Mesenchymal stem cell (in vitro differentiated cells and primary cell): ENCODE results near the gene CRY2.

Experiments
- DNase-seq: peaks from one replicate; pipeline ENCODE4 v3.0.0-alpha.2; 2013
- H2AFZ ChIP-seq: one replicate; pipeline ENCODE4 v1.6.1; 2013; ENCODE audit warnings: low read depth, mild to moderate bottlenecking, control low read depth, inconsistent platforms, low read length, moderate library complexity
- H2AK5ac ChIP-seq: 2 replicates; pipeline ENCODE4 v1.6.1; 2013; ENCODE audit warnings: low read length, moderate library complexity, mild to moderate bottlenecking, inconsistent platforms; ENCODE audit not compliant: severe bottlenecking
- H2BK120ac ChIP-seq: one replicate; pipeline ENCODE4 v1.6.1; 2013; ENCODE audit warnings: low read depth, mild to moderate bottlenecking, inconsistent platforms, low read length, moderate library complexity
- H2BK12ac ChIP-seq, 2 experiments: one replicate each; pipeline ENCODE4 v1.6.1; 2013; ENCODE audit warnings: inconsistent platforms in 2 of 2, low read length in 2 of 2, mild to moderate bottlenecking in 2 of 2, moderate library complexity in 2 of 2, control low read depth in 1 of 2
- H2BK15ac ChIP-seq: one replicate; pipeline ENCODE4 v1.6.1; 2013; ENCODE audit warnings: mild to moderate bottlenecking, low read depth, inconsistent platforms; ENCODE audit not compliant: poor library complexity, severe bottlenecking
- H2BK5ac ChIP-seq: 2 replicates; pipeline ENCODE4 v1.6.1; 2013; ENCODE audit warnings: low read depth, mild to moderate bottlenecking, low read length, control low read depth, inconsistent platforms; ENCODE audit not compliant: poor library complexity, severe bottlenecking
- H3K14ac ChIP-seq, 2 experiments: one replicate each; pipeline ENCODE4 v1.6.1; 2013; ENCODE audit warnings: inconsistent platforms in 2 of 2, low read length in 2 of 2, control low read depth in 1 of 2, mild to moderate bottlenecking in 1 of 2, moderate library complexity in 1 of 2
- H3K18ac ChIP-seq, 2 experiments: one replicate each; pipeline ENCODE4 v1.6.1; 2013; ENCODE audit warnings: inconsistent platforms in 2 of 2, low read length in 2 of 2, control low read depth in 1 of 2, low read depth in 1 of 2, mild to moderate bottlenecking in 1 of 2
- H3K23ac ChIP-seq, 2 experiments: one replicate each; pipeline ENCODE4 v1.6.1; 2013; ENCODE audit warnings: inconsistent platforms in 2 of 2, low read length in 2 of 2, mild to moderate bottlenecking in 2 of 2, moderate library complexity in 2 of 2, control low read depth in 1 of 2
- H3K27ac ChIP-seq: 2 replicates; pipeline ENCODE4 v1.5.1; 2013; ENCODE audit warnings: mild to moderate bottlenecking, moderate library complexity, low read length, control low read depth, inconsistent platforms; ENCODE audit not compliant: poor library complexity, severe bottlenecking
- H3K27me3 ChIP-seq, 2 experiments: 2 replicates each; pipeline versions ENCODE4 v1.6.1 to v1.7.0; 2013; ENCODE audit warnings: low read length in 2 of 2, mild to moderate bottlenecking in 2 of 2, moderate library complexity in 2 of 2, control low read depth in 1 of 2, inconsistent platforms in 1 of 2; ENCODE audit not compliant: control insufficient read depth in 1 of 2, insufficient read depth in 1 of 2
- H3K36me3 ChIP-seq, 2 experiments: 2 replicates each; pipeline versions ENCODE4 v1.6.1 to v1.7.0; 2013; ENCODE audit warnings: low read length in 2 of 2, control low read depth in 1 of 2, inconsistent platforms in 1 of 2, low read depth in 1 of 2, mild to moderate bottlenecking in 1 of 2; ENCODE audit not compliant: insufficient read depth in 2 of 2, control insufficient read depth in 1 of 2
- H3K4ac ChIP-seq, 2 experiments: one replicate each; pipeline ENCODE4 v1.6.1; 2013; ENCODE audit warnings: inconsistent platforms in 2 of 2, low read length in 2 of 2, mild to moderate bottlenecking in 2 of 2, moderate library complexity in 2 of 2, control low read depth in 1 of 2, low read depth in 1 of 2
- H3K4me1 ChIP-seq: 2 replicates; pipeline ENCODE4 v1.6.1; 2013; ENCODE audit warnings: low read depth, low read length, control low read depth; ENCODE audit not compliant: control insufficient read depth, insufficient read depth
- H3K4me2 ChIP-seq: 2 replicates; pipeline ENCODE4 v1.6.1; 2013; ENCODE audit warnings: low read length, mild to moderate bottlenecking, inconsistent platforms; ENCODE audit not compliant: poor library complexity, severe bottlenecking
- H3K4me3 ChIP-seq, 2 experiments: 2 replicates each; pipeline versions ENCODE4 v1.5.1 to v1.7.0; 2013; ENCODE audit warnings: low read length in 2 of 2, mild to moderate bottlenecking in 2 of 2, control low read depth in 1 of 2, low read depth in 1 of 2; ENCODE audit not compliant: insufficient read depth in 1 of 2
- H3K79me1 ChIP-seq: replicated peaks from 2 replicates; pipeline ENCODE4 v1.6.1; 2013; ENCODE audit warnings: mild to moderate bottlenecking, control low read depth, low read length, inconsistent platforms; ENCODE audit not compliant: poor library complexity, severe bottlenecking
- H3K9ac ChIP-seq: 2 replicates; pipeline ENCODE4 v1.7.0; 2013; ENCODE audit warnings: mild to moderate bottlenecking, low read length, moderate library complexity
- H3K9me3 ChIP-seq: 2 replicates; pipeline ENCODE4 v1.7.0; 2013; ENCODE audit warnings: mild to moderate bottlenecking, low read length; ENCODE audit not compliant: control insufficient read depth
- H4K8ac ChIP-seq: one replicate; pipeline ENCODE4 v1.6.1; 2013; ENCODE audit warnings: inconsistent platforms, mild to moderate bottlenecking, low read length, moderate library complexity
- H4K91ac ChIP-seq: one replicate; pipeline ENCODE4 v1.6.1; 2013; ENCODE audit warnings: mild to moderate bottlenecking, low read length, inconsistent platforms
- WGBS: methylation state at CpG from one replicate; pipeline ENCODE4 v1.1.7; 2013; ENCODE audit warnings: mixed read lengths; 5-methylcytosine and 5-hydroxymethylcytosine counted together

CRY2 gene

GRCh38 chr11:45880772-45881570, 33.7 kb downstream of the CRY2 start:
- no peaks in the 10 kb centered on the region for H3K79me1 ChIP-seq
- no peak overlapping the region for H2BK5ac ChIP-seq
- no peak overlapping the region for H2AFZ ChIP-seq
- H4K8ac ChIP-seq = no peak overlapping the region
- no peak overlapping the region for H3K27ac ChIP-seq
- H3K9me3 ChIP-seq = no peaks in the 10 kb centered on the region
- DNase-seq = no peak
- peak overlapping the region in 1 of 2 experiments; percentile 63 for H2BK12ac ChIP-seq
- H2BK120ac ChIP-seq = no peak overlapping the region
- H3K4me1 ChIP-seq = peaks cover 26% of the 10 kb centered on the region
- H3K36me3 ChIP-seq = peaks cover 36 to 60% of the 10 kb centered on the region in 2 experiments
- H3K27me3 ChIP-seq = peaks cover 2 to 4% of the 10 kb centered on the region in 2 experiments
- H3K23ac ChIP-seq = no peak overlapping the region
- H3K4me2 ChIP-seq = no peak overlapping the region
- no peak overlapping the region for H3K9ac ChIP-seq
- H3K14ac ChIP-seq = no peak overlapping the region
- H4K91ac ChIP-seq = peak overlapping the region; percentile 40
- no peak overlapping the region for H3K4me3 ChIP-seq
- H3K18ac ChIP-seq = no peak overlapping the region
- H3K4ac ChIP-seq = no peak overlapping the region
- no peak overlapping the region for H2AK5ac ChIP-seq
- 82% methylated on average over 15 of the region's 15 CpGs for WGBS
- H2BK15ac ChIP-seq = no peak overlapping the region

GRCh38 chr11:45881708-45882368, 34.6 kb downstream of the CRY2 start:
- 92% methylated on average over 4 of the region's 6 CpGs for WGBS
- H3K14ac ChIP-seq = no peak overlapping the region
- H3K79me1 ChIP-seq = no peaks in the 10 kb centered on the region
- peaks cover 29% of the 10 kb centered on the region for H3K4me1 ChIP-seq
- H3K23ac ChIP-seq = no peak overlapping the region
- no peaks in the 10 kb centered on the region for H3K9me3 ChIP-seq
- H3K4ac ChIP-seq = no peak overlapping the region
- no peak overlapping the region for H2AK5ac ChIP-seq
- H3K9ac ChIP-seq = no peak overlapping the region
- H3K36me3 ChIP-seq = peaks cover 33 to 51% of the 10 kb centered on the region in 2 experiments
- no peak overlapping the region for H3K18ac ChIP-seq
- peak; percentile 37 for DNase-seq
- H2BK5ac ChIP-seq = no peak overlapping the region
- H2BK12ac ChIP-seq = no peak overlapping the region
- H2AFZ ChIP-seq = no peak overlapping the region
- no peak overlapping the region for H3K4me3 ChIP-seq
- H3K4me2 ChIP-seq = no peak overlapping the region
- no peak overlapping the region for H4K8ac ChIP-seq
- no peak overlapping the region for H3K27ac ChIP-seq
- no peak overlapping the region for H4K91ac ChIP-seq
- peaks cover 11 to 12% of the 10 kb centered on the region in 2 experiments for H3K27me3 ChIP-seq
- no peak overlapping the region for H2BK15ac ChIP-seq
- no peak overlapping the region for H2BK120ac ChIP-seq

GRCh38 chr11:45884596-45885185, 37.4 kb downstream of the CRY2 start:
- Histone ChIP-seq H2BK5ac (no peak overlapping the region), H3K9ac (no peak overlapping the region), H3K36me3 (peaks cover 28 to 30% of the 10 kb centered on the region in 2 experiments), H3K4me2 (no peak overlapping the region), H2BK12ac (no peak overlapping the region), H4K91ac (no peak overlapping the region), H2AK5ac (no peak overlapping the region), H3K4me1 (peaks cover 29% of the 10 kb centered on the region), H2BK120ac (no peak overlapping the region), H3K4ac (no peak overlapping the region), H3K27me3 (peaks cover 19 to 27% of the 10 kb centered on the region in 2 experiments), H3K27ac (no peak overlapping the region), H2AFZ (no peak overlapping the region), H3K14ac (no peak overlapping the region), H4K8ac (no peak overlapping the region), H3K9me3 (no peaks in the 10 kb centered on the region), H3K4me3 (no peak overlapping the region), H3K18ac (no peak overlapping the region), H3K23ac (no peak overlapping the region), H2BK15ac (no peak overlapping the region), H3K79me1 (no peaks in the 10 kb centered on the region)
- no peak for DNase-seq
- WGBS = 94% methylated on average over 10 of the region's 10 CpGs
